Measurements from ENCODE around the gene ARL5C.

Gene ARL5C

GRCh38 chr17:39141915-39142664 is 23.9 kb downstream of the ARL5C start:
- DNase-seq (ENCODE audit: low read depth): no peak
- no peak overlapping the region for H3K4me3 ChIP-seq (ENCODE audit: low read length)
- TF ChIP-seq, protein P1, sequence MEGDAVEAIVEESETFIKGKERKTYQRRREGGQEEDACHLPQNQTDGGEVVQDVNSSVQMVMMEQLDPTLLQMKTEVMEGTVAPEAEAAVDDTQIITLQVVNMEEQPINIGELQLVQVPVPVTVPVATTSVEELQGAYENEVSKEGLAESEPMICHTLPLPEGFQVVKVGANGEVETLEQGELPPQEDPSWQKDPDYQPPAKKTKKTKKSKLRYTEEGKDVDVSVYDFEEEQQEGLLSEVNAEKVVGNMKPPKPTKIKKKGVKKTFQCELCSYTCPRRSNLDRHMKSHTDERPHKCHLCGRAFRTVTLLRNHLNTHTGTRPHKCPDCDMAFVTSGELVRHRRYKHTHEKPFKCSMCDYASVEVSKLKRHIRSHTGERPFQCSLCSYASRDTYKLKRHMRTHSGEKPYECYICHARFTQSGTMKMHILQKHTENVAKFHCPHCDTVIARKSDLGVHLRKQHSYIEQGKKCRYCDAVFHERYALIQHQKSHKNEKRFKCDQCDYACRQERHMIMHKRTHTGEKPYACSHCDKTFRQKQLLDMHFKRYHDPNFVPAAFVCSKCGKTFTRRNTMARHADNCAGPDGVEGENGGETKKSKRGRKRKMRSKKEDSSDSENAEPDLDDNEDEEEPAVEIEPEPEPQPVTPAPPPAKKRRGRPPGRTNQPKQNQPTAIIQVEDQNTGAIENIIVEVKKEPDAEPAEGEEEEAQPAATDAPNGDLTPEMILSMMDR (IDR thresholded peaks at IDR 0.05; ENCODE audit: insufficient read depth, low read depth, low read length, missing control alignments): no peak

DNA sequence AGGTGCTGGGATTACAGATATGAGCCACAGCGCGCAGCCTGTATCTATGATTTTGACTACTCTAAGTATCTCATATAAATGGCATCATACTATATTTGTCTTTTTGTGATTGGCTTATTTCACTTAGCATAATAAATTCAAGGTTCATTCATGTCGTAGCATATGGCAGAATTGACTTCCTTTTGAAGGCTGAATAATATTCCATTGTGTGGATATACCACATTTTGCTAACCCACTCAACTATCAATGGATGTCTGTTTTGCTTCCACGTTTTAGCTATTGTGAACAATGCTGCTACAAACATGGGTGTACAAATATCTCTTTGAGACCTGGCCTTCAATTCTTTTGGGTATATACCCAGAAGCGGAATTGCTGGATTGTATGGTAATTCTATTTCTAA is 24.7 kb downstream of the ARL5C start:
- H3K4me3 ChIP-seq (ENCODE audit: low read length): no peak overlapping the region
- TF ChIP-seq, protein P1 (IDR thresholded peaks at IDR 0.05; ENCODE audit: insufficient read depth, low read depth, low read length, missing control alignments): no peak
- DNase-seq (ENCODE audit: low read depth): no peak

DNA sequence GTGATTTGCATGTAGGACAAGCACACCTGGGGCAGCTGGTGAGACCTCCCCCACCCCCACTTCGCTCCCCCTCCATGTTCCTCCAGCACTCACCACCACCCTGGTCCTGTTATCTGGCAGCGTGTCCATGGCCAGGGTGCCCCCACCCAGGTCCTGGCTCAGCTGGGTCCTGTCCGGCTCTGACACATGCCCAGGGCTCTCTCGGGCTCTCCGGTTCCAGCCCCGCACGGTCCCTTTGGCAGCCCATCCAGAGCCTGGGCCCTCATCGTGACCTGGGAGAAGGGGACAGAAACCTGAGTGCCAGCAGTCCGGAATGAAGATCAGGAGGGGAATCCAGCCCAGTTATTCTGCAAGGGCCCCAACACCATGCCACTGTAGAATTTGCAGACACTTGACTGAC is 26.4 kb downstream of the ARL5C start:
- DNase-seq (ENCODE audit: low read depth): no peak
- H3K4me3 ChIP-seq (ENCODE audit: low read length): no peak overlapping the region
- TF ChIP-seq, protein P1 (IDR thresholded peaks at IDR 0.05; ENCODE audit: insufficient read depth, low read depth, low read length, missing control alignments): no peak

GRCh38 chr17:39139161-39139511 is 26.8 kb downstream of the ARL5C start:
- no peak overlapping the region for H3K4me3 ChIP-seq (ENCODE audit: low read length)
- TF ChIP-seq, protein P1 (IDR thresholded peaks at IDR 0.05; ENCODE audit: insufficient read depth, low read depth, low read length, missing control alignments): no peak
- DNase-seq (ENCODE audit: low read depth): peak; percentile 67

DNA sequence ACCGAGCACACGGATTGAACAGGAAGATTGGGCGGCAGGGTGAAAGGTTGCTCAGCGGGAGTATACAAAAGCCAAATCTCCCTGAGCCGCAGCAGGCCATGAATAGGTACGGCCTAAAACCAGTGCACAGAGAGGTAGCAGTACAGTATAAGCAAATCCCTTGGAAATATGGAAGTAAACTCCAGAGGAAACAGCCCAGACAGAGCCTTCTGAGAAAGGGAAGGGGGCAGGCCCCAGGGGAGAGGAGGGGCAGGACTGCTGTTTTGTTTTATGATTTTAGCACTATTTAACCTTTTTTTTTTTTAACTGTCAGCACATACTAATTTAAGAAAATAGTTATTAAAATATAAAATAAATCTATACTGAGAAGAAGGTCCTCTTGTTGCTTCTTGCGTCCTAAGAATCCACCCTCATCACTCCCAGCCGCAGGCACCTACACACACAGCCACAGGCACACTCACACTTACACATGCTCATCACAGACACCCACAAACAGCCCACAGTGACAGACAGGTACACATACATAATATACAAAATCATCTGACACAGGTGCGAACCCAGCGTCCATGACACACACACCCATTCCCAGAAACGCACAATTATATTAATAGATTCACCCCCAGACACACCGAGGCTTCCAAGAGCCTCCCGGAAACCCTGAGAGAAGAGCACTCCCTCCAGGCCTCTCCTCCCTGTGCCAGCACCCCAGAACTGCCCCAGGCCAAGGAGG is 27.4 kb downstream of the ARL5C start:
- H3K4me3 ChIP-seq (ENCODE audit: low read length): no peak overlapping the region
- DNase-seq (ENCODE audit: low read depth): no peak
- TF ChIP-seq, protein P1 (IDR thresholded peaks at IDR 0.05; ENCODE audit: insufficient read depth, low read depth, low read length, missing control alignments): no peak

GRCh38 chr17:39134878-39135277 is 31.1 kb downstream of the ARL5C start:
- no peak for DNase-seq (ENCODE audit: low read depth)
- no peak overlapping the region for H3K4me3 ChIP-seq (ENCODE audit: low read length)
- TF ChIP-seq, protein P1 (IDR thresholded peaks at IDR 0.05; ENCODE audit: insufficient read depth, low read depth, low read length, missing control alignments): no peak
